HepG2 (cell line): ENCODE data around the gene KCNJ1. TPM values are rescaled to one million over a fixed set of nuclear protein-coding genes. Genes with fewer than 3 reads are reported as not detected.

Experiments
- ATAC-seq: fragments of 200-7000 bp; cut with Tn5 transposase; 3 replicates; pipeline ENCODE4 v1.9.1; 2020; ENCODE audit warnings: mild to moderate bottlenecking, moderate library complexity
- BruUV-seq: library from RNA; stranded (reverse); fragments of 400-500 nt; replicated peaks from 2 replicates; lab custom pipeline; 2021; lab: Mats Ljungman, UMichigan
- CTCF ChIA-PET: fragments of 300-600 bp; formaldehyde crosslinking; extraction: SDS; loops from one replicate; lab custom pipeline; 2021; ENCODE audit warnings: low total read pairs, inconsistent platforms, low intra/inter-chr PET ratio; lab: Yijun Ruan, JAX
- POLR2A ChIA-PET: fragments of 350-600 bp; sonication (Branson Sonifier 250); formaldehyde crosslinking; loops from one replicate; lab custom pipeline; 2020; ENCODE audit warnings: antibody characterized with exemption, inconsistent platforms; lab: Yijun Ruan, JAX
- DNase-seq: peaks from one replicate; pipeline ENCODE4 v3.0.0-alpha.2; 2015; ENCODE audit warnings: low spot score
- FAIRE-seq: peaks from 3 replicates; lab custom pipeline; 2011; peaks lifted over from hg19 to GRCh38; lab: Jason Lieb, UNC
- H2AFZ ChIP-seq: one replicate; pipeline ENCODE4 v1.6.1; 2011; ENCODE audit warnings: low read length, inconsistent platforms
- H3K27ac ChIP-seq: fragments of 300-600 bp; 3 replicates; pipeline ENCODE4 v1.8.0; 2011; ENCODE audit warnings: mixed run types, mild to moderate bottlenecking, mixed read lengths, low read length, inconsistent platforms; ENCODE audit not compliant: insufficient read depth; ENCODE audit errors: extremely low read length
- H3K27me3 ChIP-seq, 2 experiments: fragments of 200-600 bp in 1 of 2; 2 replicates in 1 of 2; 3 replicates in 1 of 2; pipeline versions ENCODE4 v1.6.0 to v1.8.0; 2011; ENCODE audit warnings: low read length in 2 of 2, mild to moderate bottlenecking in 2 of 2, moderate library complexity in 2 of 2, inconsistent platforms in 1 of 2; ENCODE audit not compliant: insufficient read depth in 2 of 2, control insufficient read depth in 1 of 2
- H3K36me3 ChIP-seq, 2 experiments: fragments of 200-600 bp in 1 of 2; replicated peaks in 1 of 2; 2 replicates in 1 of 2; 3 replicates in 1 of 2; pipeline versions ENCODE4 v1.5.1 to v1.8.0; 2011; ENCODE audit warnings: low read length in 2 of 2, inconsistent platforms in 1 of 2; ENCODE audit not compliant: insufficient read depth in 2 of 2, control insufficient read depth in 1 of 2
- H3K4me1 ChIP-seq: 2 replicates; pipeline ENCODE4 v1.5.1; 2012; ENCODE audit warnings: low read length, inconsistent platforms; ENCODE audit not compliant: insufficient read depth
- H3K4me2 ChIP-seq: 2 replicates; pipeline ENCODE4 v1.6.0; 2011; ENCODE audit warnings: low read depth, low read length, inconsistent platforms
- H3K4me3 ChIP-seq, 3 experiments: fragments of 200-600 bp in 1 of 3; sonication (generic), shearing (Covaris generic) in 1 of 3; replicated peaks in 1 of 3; 2 replicates each; pipeline ENCODE4 v1.5.1; 2011 to 2016; ENCODE audit warnings: low read length in 3 of 3, inconsistent platforms in 2 of 3, low read depth in 2 of 3, mild to moderate bottlenecking in 2 of 3, control low read depth in 1 of 3, mixed read lengths in 1 of 3; ENCODE audit not compliant: insufficient read depth in 1 of 3
- H3K79me2 ChIP-seq: one replicate; pipeline ENCODE4 v1.6.1; 2011; ENCODE audit warnings: low read length, inconsistent platforms; ENCODE audit not compliant: insufficient read depth
- H3K9ac ChIP-seq: 2 replicates; pipeline ENCODE4 v1.6.0; 2011; ENCODE audit warnings: mild to moderate bottlenecking, low read depth, low read length, inconsistent platforms; ENCODE audit not compliant: insufficient read depth
- H3K9me3 ChIP-seq: 2 replicates; pipeline ENCODE4 v1.5.1; 2012; ENCODE audit warnings: mild to moderate bottlenecking, low read length
- H4K20me1 ChIP-seq: 2 replicates; pipeline ENCODE4 v1.6.0; 2011; ENCODE audit warnings: inconsistent platforms, mild to moderate bottlenecking, low read length, moderate library complexity; ENCODE audit not compliant: insufficient read depth
- ATF4 ChIP-seq, 2 experiments: fragments of 450-650 bp in 1 of 2; sonication (generic) in 1 of 2; formaldehyde crosslinking; IDR thresholded peaks; 2 replicates each; pipeline versions ENCODE4 v1.5.0 to v1.8.0; 2020 to 2022; ENCODE audit warnings: mild to moderate bottlenecking in 1 of 2, missing genetic modification reagents in 1 of 2
- CHCHD3 ChIP-seq: sonication (generic); formaldehyde crosslinking; IDR thresholded peaks from 2 replicates; pipeline ENCODE4 v1.8.0; 2022; ENCODE audit warnings: mild to moderate bottlenecking, missing genetic modification reagents, moderate library complexity
- KDM3A ChIP-seq: IDR thresholded peaks from 2 replicates; pipeline ENCODE4 v1.6.1; 2018; ENCODE audit warnings: low read depth, missing compliant biosample characterization
- KLF15 ChIP-seq: sonication (generic); formaldehyde crosslinking; IDR thresholded peaks from 2 replicates; pipeline ENCODE4 v1.8.1; 2023; ENCODE audit warnings: borderline replicate concordance, mild to moderate bottlenecking, inconsistent platforms, missing genetic modification reagents, mixed read lengths
- NFIB ChIP-seq: sonication (generic); formaldehyde crosslinking; IDR thresholded peaks from 2 replicates; pipeline ENCODE4 v1.9.0; 2021; ENCODE audit warnings: missing genetic modification reagents, mild to moderate bottlenecking, borderline replicate concordance
- PBX3 ChIP-seq: sonication (generic); formaldehyde crosslinking; IDR thresholded peaks from 2 replicates; pipeline ENCODE4 v1.8.1; 2023; ENCODE audit warnings: missing genetic modification reagents, inconsistent platforms, borderline replicate concordance
- SMAD3 ChIP-seq: sonication (generic); formaldehyde crosslinking; IDR thresholded peaks from 2 replicates; pipeline ENCODE4 v1.4.0; 2020; ENCODE audit warnings: missing genetic modification reagents
- TCF7L2 ChIP-seq: IDR thresholded peaks from 2 replicates; pipeline ENCODE4 v1.6.1; 2011; ENCODE audit warnings: mild to moderate bottlenecking, low read depth, low read length, moderate library complexity
- TOPORS ChIP-seq: sonication (generic); formaldehyde crosslinking; IDR thresholded peaks from 2 replicates; pipeline ENCODE4 v1.8.0; 2023; ENCODE audit warnings: mild to moderate bottlenecking, missing genetic modification reagents
- ZFP36 ChIP-seq: fragments of 150-350 bp; IDR thresholded peaks from 2 replicates; pipeline ENCODE4 v1.6.1; 2018; ENCODE audit warnings: borderline replicate concordance, low read length, low read depth; ENCODE audit not compliant: partially characterized antibody
- ZMAT3 ChIP-seq: sonication (generic); formaldehyde crosslinking; conservative IDR thresholded peaks from 2 replicates; pipeline ENCODE4 v1.7.0; 2021; ENCODE audit warnings: missing genetic modification reagents
- ZNF256 ChIP-seq: sonication (generic); formaldehyde crosslinking; conservative IDR thresholded peaks from 2 replicates; pipeline ENCODE4 v1.4.0; 2020; ENCODE audit warnings: missing genetic modification reagents
- WGBS: methylation state at CpG from one replicate; pipeline ENCODE4 v1.1.6; 2017; ENCODE audit warnings: low lambda C conversion rate; 5-methylcytosine and 5-hydroxymethylcytosine counted together
- in situ Hi-C: cut with HindIII; loops from 2 replicates; pipeline ENCODE4 v1.10.0; 2017; ENCODE audit warnings: low pct_unique_long_range_greater_than_20kb; ENCODE audit not compliant: extremely low pct_ligation_motif_present
- intact Hi-C: fragments of 100-400 bp; cut with micrococcal nuclease; formaldehyde crosslinking; loops from one replicate; pipeline ENCODE4 v1.10.0; 2022; ENCODE audit not compliant: unreplicated experiment
- polyA plus RNA-seq, 8 experiments: library from polyadenylated mRNA; depleted of rRNA in 3 of 8; stranded (reverse) in 7 of 8; unstranded in 1 of 8; fragments of >200 nt; fragmentation: Illumina TruSeq in 4 of 8; extraction: Trizol in 4 of 8; gene quantifications; 2 replicates each; pipeline versions ENCODE4 v1.2.1 to v1.2.3, GENCODE V29; 2011 to 2016; ENCODE audit warnings: low read depth in 4 of 8, missing spikeins in 1 of 8, mixed read lengths in 1 of 8; ENCODE audit not compliant: insufficient read depth in 1 of 8
- total RNA-seq, 5 experiments: library from RNA; depleted of rRNA; stranded (reverse); fragments of >200 nt; fragmentation: Illumina TruSeq; extraction: Trizol; gene quantifications; 2 replicates each; pipeline ENCODE4 v1.2.3, GENCODE V29; 2016; ENCODE audit warnings: low read depth in 1 of 5
- TF ChIP-seq, protein P1 (sequence below): sonication (generic); formaldehyde crosslinking; IDR thresholded peaks from 2 replicates; pipeline ENCODE4 v1.4.0; 2020; ENCODE audit warnings: missing genetic modification reagents

KCNJ1 gene
- total and polyA plus RNA-seq, 2 of the 13 experiments (the other 11 are each of a cell fraction or from before 2014, with no cell fraction given), result not detected

GRCh38 chr11:128882451-128882850 is 15.4 kb upstream of the KCNJ1 start:
- TF ChIP-seq ZFP36, result no peak
- TF ChIP-seq TOPORS (CRISPR knock-in tag), result no peak
- no peak for TF ChIP-seq TCF7L2
- TF ChIP-seq, protein P1, sequence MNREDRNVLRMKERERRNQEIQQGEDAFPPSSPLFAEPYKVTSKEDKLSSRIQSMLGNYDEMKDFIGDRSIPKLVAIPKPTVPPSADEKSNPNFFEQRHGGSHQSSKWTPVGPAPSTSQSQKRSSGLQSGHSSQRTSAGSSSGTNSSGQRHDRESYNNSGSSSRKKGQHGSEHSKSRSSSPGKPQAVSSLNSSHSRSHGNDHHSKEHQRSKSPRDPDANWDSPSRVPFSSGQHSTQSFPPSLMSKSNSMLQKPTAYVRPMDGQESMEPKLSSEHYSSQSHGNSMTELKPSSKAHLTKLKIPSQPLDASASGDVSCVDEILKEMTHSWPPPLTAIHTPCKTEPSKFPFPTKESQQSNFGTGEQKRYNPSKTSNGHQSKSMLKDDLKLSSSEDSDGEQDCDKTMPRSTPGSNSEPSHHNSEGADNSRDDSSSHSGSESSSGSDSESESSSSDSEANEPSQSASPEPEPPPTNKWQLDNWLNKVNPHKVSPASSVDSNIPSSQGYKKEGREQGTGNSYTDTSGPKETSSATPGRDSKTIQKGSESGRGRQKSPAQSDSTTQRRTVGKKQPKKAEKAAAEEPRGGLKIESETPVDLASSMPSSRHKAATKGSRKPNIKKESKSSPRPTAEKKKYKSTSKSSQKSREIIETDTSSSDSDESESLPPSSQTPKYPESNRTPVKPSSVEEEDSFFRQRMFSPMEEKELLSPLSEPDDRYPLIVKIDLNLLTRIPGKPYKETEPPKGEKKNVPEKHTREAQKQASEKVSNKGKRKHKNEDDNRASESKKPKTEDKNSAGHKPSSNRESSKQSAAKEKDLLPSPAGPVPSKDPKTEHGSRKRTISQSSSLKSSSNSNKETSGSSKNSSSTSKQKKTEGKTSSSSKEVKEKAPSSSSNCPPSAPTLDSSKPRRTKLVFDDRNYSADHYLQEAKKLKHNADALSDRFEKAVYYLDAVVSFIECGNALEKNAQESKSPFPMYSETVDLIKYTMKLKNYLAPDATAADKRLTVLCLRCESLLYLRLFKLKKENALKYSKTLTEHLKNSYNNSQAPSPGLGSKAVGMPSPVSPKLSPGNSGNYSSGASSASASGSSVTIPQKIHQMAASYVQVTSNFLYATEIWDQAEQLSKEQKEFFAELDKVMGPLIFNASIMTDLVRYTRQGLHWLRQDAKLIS, result no peak
- TF ChIP-seq ATF4 (CRISPR knock-in tag; IDR thresholded peaks at IDR 0.05), result no peak
- TF ChIP-seq ZMAT3, result no peak
- no peak for TF ChIP-seq PBX3 (CRISPR knock-in tag)
- no peak for TF ChIP-seq ZNF256 (CRISPR knock-in tag)
- no peak for TF ChIP-seq CHCHD3 (CRISPR knock-in tag)
- no peak for TF ChIP-seq NFIB (CRISPR knock-in tag)
- TF ChIP-seq SMAD3 (CRISPR knock-in tag), result no peak
- no peak for TF ChIP-seq KLF15
- no peak for TF ChIP-seq KDM3A (CRISPR knock-in tag)
- no peaks in the 10 kb centered on the region for H3K36me3 ChIP-seq
- ATAC-seq, result no peak
- intact Hi-C loops, result no loop called here
- H3K9ac ChIP-seq, result no peak overlapping the region
- under 1% methylated on average over 5 of the region's 5 CpGs for WGBS
- no peak overlapping the region for H3K4me3 ChIP-seq
- no peaks in the 10 kb centered on the region for H3K9me3 ChIP-seq
- FAIRE-seq, result no peak
- H3K4me2 ChIP-seq, result no peak overlapping the region
- H3K4me1 ChIP-seq, result no peaks in the 10 kb centered on the region
- no peaks in the 10 kb centered on the region for H4K20me1 ChIP-seq
- no peak overlapping the region for H2AFZ ChIP-seq
- H3K27ac ChIP-seq, result no peak overlapping the region
- CTCF ChIA-PET, result no interaction called here
- BruUV-seq, result no TSS peak
- peaks cover 0 to 36% of the 10 kb centered on the region in 2 experiments; a peak in 2 of 5 replicates for H3K27me3 ChIP-seq
- H3K79me2 ChIP-seq, result no peaks in the 10 kb centered on the region
- in situ Hi-C loops, result loop anchor here (10.0 to 25.0 kb wide), 2 partner anchors 442 to 805 kb away; no protein-coding TSS in a partner anchor
- POLR2A ChIA-PET, result no interaction called here
- no peak for DNase-seq
